ENCODE data around the gene GRB7. TPM values are rescaled to one million over a fixed set of nuclear protein-coding genes. Genes with fewer than 3 reads are reported as not detected.

The GRB7 gene
- total and polyA plus RNA-seq, 2 experiments from 2014 or later, result 1.8 to 6.6 TPM

DNA sequence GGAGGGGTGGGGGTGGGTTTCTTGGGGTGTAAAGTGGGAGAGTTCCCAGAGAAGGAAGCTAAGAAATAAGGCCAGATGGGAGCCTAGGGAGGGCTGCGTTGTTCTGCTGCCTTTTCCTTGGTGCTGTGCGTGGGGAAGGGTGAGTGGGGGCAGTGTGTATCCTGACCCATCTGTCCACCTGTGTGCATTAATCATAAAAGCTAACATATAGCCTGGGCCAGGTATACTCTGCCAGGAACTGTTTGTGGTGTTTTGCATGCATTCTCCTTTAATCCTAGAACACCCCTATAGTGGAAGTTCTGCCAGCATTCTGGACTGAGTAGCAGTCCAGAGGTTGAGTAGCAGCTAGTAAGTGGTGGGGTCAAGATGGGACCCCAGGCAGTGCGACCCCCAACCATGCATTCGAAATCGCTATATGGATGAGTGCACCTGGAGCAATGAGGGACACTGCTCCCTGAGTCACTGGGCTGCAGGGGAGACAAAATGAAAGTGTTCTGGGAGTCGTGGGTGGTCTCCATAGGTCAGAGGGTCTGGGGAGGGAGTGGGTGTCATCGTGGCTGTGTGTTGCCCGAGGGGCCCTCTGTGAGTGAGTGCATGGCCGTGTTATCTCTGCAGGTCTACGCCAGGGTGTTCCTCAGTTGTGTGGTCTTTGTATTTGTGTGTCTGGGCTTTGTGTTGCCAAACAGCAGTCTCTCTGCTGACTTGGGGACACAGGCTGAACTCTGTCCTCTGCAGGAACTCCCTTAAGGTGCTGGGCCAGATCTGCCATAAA lies 36.5 kb upstream of the GRB7 start:
- DNase-seq (ENCODE audit: low read depth in 1 of 2, low spot score in 1 of 2), result no peak
- H3K36me3 ChIP-seq, result no peaks in the 10 kb centered on the region
- H3K4me3 ChIP-seq, result peak overlapping the region; percentile 66
- TF ChIP-seq CTCF (IDR thresholded peaks at IDR 0.05; ENCODE audit: low read depth, low read length), result no peak
- H3K9me3 ChIP-seq (ENCODE audit: low read depth), result no peaks in the 10 kb centered on the region
- H3K4me1 ChIP-seq (ENCODE audit: low read depth), result peaks cover 57% of the 10 kb centered on the region
- H3K27me3 ChIP-seq, result no peaks in the 10 kb centered on the region
- peak overlapping the region; percentile 93 for H3K27ac ChIP-seq

DNA sequence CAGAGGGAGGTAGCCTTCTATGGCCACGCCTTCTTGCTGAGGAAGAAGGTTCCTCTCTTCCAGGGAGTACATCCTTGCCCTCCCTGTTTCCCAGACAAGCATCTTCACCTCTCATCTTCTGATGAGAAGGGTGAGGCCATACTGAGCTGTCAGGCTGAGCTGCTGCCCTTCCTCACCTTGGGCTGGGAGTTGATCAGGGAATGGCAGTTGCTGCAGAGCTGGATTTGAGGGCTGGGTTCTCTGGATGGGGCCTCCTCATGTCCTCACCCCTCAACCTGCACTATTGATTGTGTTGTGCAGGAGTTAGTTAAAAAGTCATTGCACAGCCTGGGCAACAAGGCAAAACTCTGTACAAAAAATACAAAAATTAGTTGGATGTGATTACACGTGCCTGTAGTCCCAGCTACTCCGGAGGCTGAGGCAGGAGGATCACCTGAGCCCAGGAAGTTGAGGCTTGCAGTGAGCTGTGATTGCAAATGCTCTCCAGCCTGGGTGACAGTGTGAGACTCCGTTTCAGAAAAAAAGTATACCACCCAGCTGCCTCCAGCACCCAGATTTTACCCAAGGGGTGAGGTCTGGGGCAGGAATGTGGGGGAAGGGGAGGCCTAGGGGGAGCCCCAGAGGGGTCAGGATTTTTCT lies 35.8 kb upstream of the GRB7 start:
- no peak for DNase-seq (ENCODE audit: low read depth in 1 of 2, low spot score in 1 of 2)
- Histone ChIP-seq H3K27me3 (no peaks in the 10 kb centered on the region), H3K4me1 (ENCODE audit: low read depth) (peaks cover 55% of the 10 kb centered on the region), H3K27ac (peak overlapping the region; percentile 93), H3K4me3 (peak overlapping the region; percentile 66), H3K36me3 (peaks cover 1% of the 10 kb centered on the region), H3K9me3 (ENCODE audit: low read depth) (no peaks in the 10 kb centered on the region)
- no peak for TF ChIP-seq CTCF (IDR thresholded peaks at IDR 0.05; ENCODE audit: low read depth, low read length)

DNA sequence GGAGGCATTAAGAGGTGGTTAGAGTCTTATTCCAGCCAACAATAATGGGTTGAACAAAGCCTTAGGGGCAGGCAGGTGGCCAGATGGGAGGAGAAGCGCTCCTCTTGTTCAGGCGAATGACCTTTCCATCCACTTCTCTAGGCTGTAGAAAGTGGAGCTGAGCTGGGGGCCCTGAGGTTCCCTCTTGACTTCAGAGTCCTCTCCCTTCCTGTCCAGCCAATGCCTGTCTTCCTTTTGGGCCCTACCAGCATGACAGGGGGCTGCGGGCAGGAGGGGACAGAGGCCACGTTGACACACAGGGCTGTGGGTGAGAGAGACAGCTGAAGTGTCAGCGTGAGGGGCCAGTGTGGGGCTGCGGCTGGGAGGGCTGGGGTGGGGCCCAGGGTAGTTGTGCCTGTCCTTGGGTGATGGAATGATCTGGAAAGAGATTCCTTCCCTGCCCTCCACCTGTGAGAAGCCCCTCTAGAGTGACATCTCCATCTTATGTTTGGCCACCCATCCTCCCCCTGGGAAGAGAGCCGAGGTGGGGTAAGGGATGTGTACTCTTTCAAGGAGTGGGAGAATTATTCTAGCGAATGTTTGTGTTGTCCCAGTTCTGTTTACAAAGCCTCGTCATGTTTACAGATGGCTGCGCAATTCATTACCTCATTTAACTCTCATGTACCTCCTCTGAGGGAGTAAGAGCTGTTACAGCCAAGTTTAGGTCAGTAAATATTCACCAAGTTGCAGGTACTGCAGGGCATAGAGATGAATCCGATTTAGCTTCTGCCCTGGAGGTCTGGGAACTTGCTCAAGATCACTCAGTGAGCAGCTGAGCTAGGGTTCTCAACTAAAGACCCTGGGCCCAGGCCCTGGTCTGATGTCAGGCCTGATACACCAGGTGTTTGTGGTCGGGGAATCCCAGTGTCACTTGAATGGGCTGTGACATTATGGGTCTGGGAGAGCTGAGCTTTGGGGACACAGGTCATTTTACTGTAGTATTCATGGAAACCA lies 34.5 kb upstream of the GRB7 start:
- no peaks in the 10 kb centered on the region for H3K9me3 ChIP-seq (ENCODE audit: low read depth)
- DNase-seq (ENCODE audit: low read depth in 1 of 2, low spot score in 1 of 2), result peak in 1 of 2 donors; percentile 72
- peak overlapping the region; percentile 66 for H3K4me3 ChIP-seq
- TF ChIP-seq CTCF (IDR thresholded peaks at IDR 0.05; ENCODE audit: low read depth, low read length), result no peak
- peak overlapping the region; percentile 93 for H3K27ac ChIP-seq
- H3K27me3 ChIP-seq, result no peaks in the 10 kb centered on the region
- peaks cover 55% of the 10 kb centered on the region for H3K4me1 ChIP-seq (ENCODE audit: low read depth)
- H3K36me3 ChIP-seq, result peaks cover 13% of the 10 kb centered on the region

GRCh38 chr17:39703913-39704312 lies 33.8 kb upstream of the GRB7 start:
- Histone ChIP-seq H3K36me3 (peaks cover 20% of the 10 kb centered on the region), H3K27ac (peak overlapping the region; percentile 93), H3K4me3 (no peak overlapping the region), H3K4me1 (ENCODE audit: low read depth) (peaks cover 54% of the 10 kb centered on the region), H3K9me3 (ENCODE audit: low read depth) (no peaks in the 10 kb centered on the region), H3K27me3 (no peaks in the 10 kb centered on the region)
- TF ChIP-seq CTCF (IDR thresholded peaks at IDR 0.05; ENCODE audit: low read depth, low read length), result no peak
- DNase-seq (ENCODE audit: low read depth in 1 of 2, low spot score in 1 of 2), result no peak

GRCh38 chr17:39704821-39705551 lies 32.8 kb upstream of the GRB7 start:
- peak; percentile 24 for TF ChIP-seq CTCF (IDR thresholded peaks at IDR 0.05; ENCODE audit: low read depth, low read length)
- no peak overlapping the region for H3K4me3 ChIP-seq
- H3K4me1 ChIP-seq (ENCODE audit: low read depth), result peaks cover 48% of the 10 kb centered on the region
- H3K36me3 ChIP-seq, result peaks cover 31% of the 10 kb centered on the region
- no peaks in the 10 kb centered on the region for H3K27me3 ChIP-seq
- peak overlapping the region; percentile 93 for H3K27ac ChIP-seq
- peak; percentile 14 to 61 for DNase-seq (ENCODE audit: low read depth in 1 of 2, low spot score in 1 of 2)
- no peaks in the 10 kb centered on the region for H3K9me3 ChIP-seq (ENCODE audit: low read depth)

Data from cardiac muscle cell (in vitro differentiated cells and primary cell).